SU-DHL-6 (cell line): ENCODE data around the gene HSD17B4.

Experiments
- H2AFZ ChIP-seq: fragments of 200-600 bp; sonication (generic); 2 replicates; pipeline ENCODE4 v1.6.1; 2014; ENCODE audit warnings: low read depth, mild to moderate bottlenecking, moderate library complexity, mixed read lengths, antibody characterized with exemption, low read length; ENCODE audit not compliant: severe bottlenecking
- H3F3A ChIP-seq: fragments of 200-600 bp; shearing (Covaris generic); 2 replicates; pipeline ENCODE4 v1.6.0; 2016; ENCODE audit warnings: antibody characterized with exemption, mild to moderate bottlenecking; ENCODE audit not compliant: insufficient read depth
- H3K27ac ChIP-seq: fragments of 200-600 bp; sonication (generic); 2 replicates; pipeline ENCODE4 v1.5.1; 2016; ENCODE audit warnings: low read depth, mild to moderate bottlenecking, low read length, moderate library complexity, mixed read lengths
- H3K27me3 ChIP-seq: fragments of 200-600 bp; sonication (generic), shearing (Covaris generic); 2 replicates; pipeline ENCODE4 v1.6.0; 2014; ENCODE audit warnings: mild to moderate bottlenecking, low read length
- H3K36me3 ChIP-seq: fragments of 200-600 bp; sonication (generic); 2 replicates; pipeline ENCODE4 v1.6.1; 2014; ENCODE audit warnings: mild to moderate bottlenecking, low read length, mixed read lengths
- H3K4me2 ChIP-seq: fragments of 300-600, 200-600 bp; shearing (Covaris generic), sonication (generic); 2 replicates; pipeline ENCODE4 v1.6.0; 2014; ENCODE audit warnings: low read length, low read depth, mild to moderate bottlenecking; ENCODE audit not compliant: poor library complexity, severe bottlenecking
- H3K4me3 ChIP-seq: fragments of 200-600 bp; sonication (generic); 2 replicates; pipeline ENCODE4 v1.5.1; 2014; ENCODE audit warnings: antibody characterized with exemption, low read length, mild to moderate bottlenecking, mixed read lengths; ENCODE audit not compliant: insufficient read depth, poor library complexity, severe bottlenecking
- H3K79me2 ChIP-seq: fragments of 200-600 bp; sonication (generic); 2 replicates; pipeline ENCODE4 v1.6.1; 2014; ENCODE audit warnings: mild to moderate bottlenecking, low read length, moderate library complexity; ENCODE audit not compliant: insufficient read depth
- H3K9ac ChIP-seq: fragments of 200-600 bp; sonication (generic); 2 replicates; pipeline ENCODE4 v1.7.0; 2014; ENCODE audit warnings: mild to moderate bottlenecking, low read length
- H3K9me2 ChIP-seq: fragments of 200-600 bp; sonication (generic); replicated peaks from 2 replicates; pipeline ENCODE4 v1.6.1; 2014; ENCODE audit warnings: low read length; ENCODE audit not compliant: insufficient read depth
- H3K9me3 ChIP-seq: fragments of 200-600 bp; sonication (generic); 2 replicates; pipeline ENCODE4 v1.6.1; 2014; ENCODE audit warnings: low read length, mixed read lengths; ENCODE audit not compliant: insufficient read depth
- H4K20me1 ChIP-seq: fragments of 200-600 bp; sonication (generic); 2 replicates; pipeline ENCODE4 v1.6.1; 2014; ENCODE audit warnings: low read depth, mild to moderate bottlenecking, antibody characterized with exemption, low read length, moderate library complexity, mixed read lengths
- EZH2phosphoT487 ChIP-seq: fragments of 200-600 bp; sonication (generic), shearing (Covaris generic); conservative IDR thresholded peaks from 2 replicates; pipeline ENCODE4 v1.6.1; 2018; ENCODE audit warnings: mild to moderate bottlenecking, antibody characterized with exemption, low read length, moderate library complexity, mixed read lengths
- TF ChIP-seq, protein P1 (sequence below): fragments of 200-600 bp; sonication (generic); IDR thresholded peaks from one replicate; pipeline ENCODE4 v1.5.1; 2017; ENCODE audit warnings: antibody characterized with exemption, mild to moderate bottlenecking, low read length, moderate library complexity; ENCODE audit not compliant: insufficient read depth, poor library complexity, severe bottlenecking

The HSD17B4 gene

DNA sequence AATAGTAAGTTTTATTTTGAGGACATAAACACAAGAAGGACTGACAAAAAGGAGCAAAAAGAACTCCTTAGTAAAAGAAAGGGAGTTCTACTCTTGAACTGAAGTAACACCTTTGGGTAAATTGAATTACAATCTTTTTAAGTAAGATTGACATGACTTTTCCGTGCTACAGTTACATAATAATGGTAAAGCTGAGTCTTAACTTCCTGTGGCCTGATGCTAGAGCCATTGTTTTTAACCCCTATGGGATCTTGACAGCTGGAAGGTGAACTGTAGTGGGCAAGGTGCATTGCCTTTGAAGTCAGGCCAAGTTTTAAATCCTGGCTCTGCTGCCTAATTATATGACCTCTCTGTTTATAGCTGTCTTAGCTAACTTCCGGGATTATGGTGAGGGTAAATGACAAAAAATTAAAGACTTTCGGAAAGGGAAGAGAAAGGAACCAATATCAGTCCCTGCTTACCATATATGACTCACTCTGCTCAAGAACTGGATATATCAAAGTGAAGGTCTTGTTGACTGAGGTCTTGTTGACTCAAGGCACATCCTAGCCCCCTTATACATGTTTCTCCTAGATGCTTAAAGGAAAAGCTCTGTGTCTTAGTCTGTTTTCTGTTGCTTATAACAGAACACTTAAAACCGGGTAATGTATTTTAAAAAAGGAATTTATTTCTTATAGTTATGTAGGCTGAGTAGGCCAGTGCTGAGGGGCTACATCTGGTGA, 6.8 kb downstream of the HSD17B4 start:
- no peak overlapping the region for H2AFZ ChIP-seq
- no peak overlapping the region for H3K4me3 ChIP-seq
- H3K9me2 ChIP-seq: no peaks in the 10 kb centered on the region
- H3F3A ChIP-seq: no peaks in the 10 kb centered on the region; the same call in 1 of the 2 replicates
- H3K9ac ChIP-seq: no peak overlapping the region
- H3K9me3 ChIP-seq: no peaks in the 10 kb centered on the region
- H3K79me2 ChIP-seq: peaks cover 2% of the 10 kb centered on the region; the same call in 1 of the 2 replicates
- no peaks in the 10 kb centered on the region; the same call in 1 of the 2 replicates for H3K36me3 ChIP-seq
- no peaks in the 10 kb centered on the region for H4K20me1 ChIP-seq
- H3K4me2 ChIP-seq: no peak overlapping the region
- no peak overlapping the region for H3K27ac ChIP-seq
- no peak for TF ChIP-seq EZH2phosphoT487
- TF ChIP-seq, protein P1, sequence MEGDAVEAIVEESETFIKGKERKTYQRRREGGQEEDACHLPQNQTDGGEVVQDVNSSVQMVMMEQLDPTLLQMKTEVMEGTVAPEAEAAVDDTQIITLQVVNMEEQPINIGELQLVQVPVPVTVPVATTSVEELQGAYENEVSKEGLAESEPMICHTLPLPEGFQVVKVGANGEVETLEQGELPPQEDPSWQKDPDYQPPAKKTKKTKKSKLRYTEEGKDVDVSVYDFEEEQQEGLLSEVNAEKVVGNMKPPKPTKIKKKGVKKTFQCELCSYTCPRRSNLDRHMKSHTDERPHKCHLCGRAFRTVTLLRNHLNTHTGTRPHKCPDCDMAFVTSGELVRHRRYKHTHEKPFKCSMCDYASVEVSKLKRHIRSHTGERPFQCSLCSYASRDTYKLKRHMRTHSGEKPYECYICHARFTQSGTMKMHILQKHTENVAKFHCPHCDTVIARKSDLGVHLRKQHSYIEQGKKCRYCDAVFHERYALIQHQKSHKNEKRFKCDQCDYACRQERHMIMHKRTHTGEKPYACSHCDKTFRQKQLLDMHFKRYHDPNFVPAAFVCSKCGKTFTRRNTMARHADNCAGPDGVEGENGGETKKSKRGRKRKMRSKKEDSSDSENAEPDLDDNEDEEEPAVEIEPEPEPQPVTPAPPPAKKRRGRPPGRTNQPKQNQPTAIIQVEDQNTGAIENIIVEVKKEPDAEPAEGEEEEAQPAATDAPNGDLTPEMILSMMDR: no peak
- H3K27me3 ChIP-seq: no peaks in the 10 kb centered on the region

DNA sequence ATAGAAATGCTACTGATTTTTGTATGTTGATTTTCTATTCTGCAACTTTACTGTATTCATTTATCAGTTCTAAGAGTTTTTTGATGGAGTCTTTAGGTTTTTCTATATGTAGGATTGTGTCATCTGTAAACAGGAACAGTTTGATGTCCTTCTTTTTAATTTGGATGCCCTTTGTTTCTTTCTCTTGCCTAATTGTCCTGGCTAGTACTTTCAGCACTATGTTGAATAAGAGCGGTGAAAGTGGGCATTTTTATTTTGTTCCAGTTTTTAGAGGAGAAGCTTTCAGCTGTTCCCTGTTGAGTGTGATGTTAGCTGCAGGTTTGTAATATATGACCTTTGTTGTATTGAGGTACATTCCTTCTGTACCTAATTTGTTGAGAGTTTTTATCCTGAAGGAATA, 13.3 kb downstream of the HSD17B4 start:
- no peak overlapping the region for H3K4me3 ChIP-seq
- peaks cover 4% of the 10 kb centered on the region; the same call in 1 of the 2 replicates for H3K79me2 ChIP-seq
- no peak overlapping the region for H2AFZ ChIP-seq
- no peaks in the 10 kb centered on the region; the same call in 1 of the 2 replicates for H3F3A ChIP-seq
- H3K9ac ChIP-seq: no peak overlapping the region
- no peaks in the 10 kb centered on the region for H3K9me2 ChIP-seq
- H3K36me3 ChIP-seq: peaks cover 15% of the 10 kb centered on the region
- H3K4me2 ChIP-seq: no peak overlapping the region
- TF ChIP-seq EZH2phosphoT487: no peak
- no peaks in the 10 kb centered on the region for H3K27me3 ChIP-seq
- no peak overlapping the region for H3K27ac ChIP-seq
- H3K9me3 ChIP-seq: peaks cover 12% of the 10 kb centered on the region; the same call in 1 of the 2 replicates
- no peaks in the 10 kb centered on the region for H4K20me1 ChIP-seq

DNA sequence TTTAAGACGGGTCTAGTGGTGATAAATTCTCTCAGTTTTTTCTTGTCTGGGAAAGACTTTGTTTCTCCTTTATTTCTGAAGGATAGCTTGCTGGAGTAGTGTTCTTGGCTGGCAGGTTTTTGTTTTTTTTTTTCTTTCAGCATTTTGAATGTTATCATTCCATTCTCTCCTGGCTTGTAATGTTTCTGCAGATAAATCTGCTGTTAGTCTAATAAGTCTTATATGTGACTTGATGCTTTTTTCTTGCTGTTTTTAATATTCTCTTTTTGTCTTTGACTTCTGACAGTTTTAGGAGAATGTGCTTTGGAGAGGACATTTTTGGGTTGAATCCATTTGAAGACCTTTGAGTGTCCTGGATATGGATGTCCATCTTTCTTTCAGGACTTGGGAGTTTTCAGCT, 16.0 kb downstream of the HSD17B4 start:
- Histone ChIP-seq H3K27ac (no peak overlapping the region), H4K20me1 (no peaks in the 10 kb centered on the region), H3K9ac (no peak overlapping the region), H3K36me3 (peaks cover 15% of the 10 kb centered on the region), H3K9me2 (no peaks in the 10 kb centered on the region), H2AFZ (no peak overlapping the region), H3K4me3 (no peak overlapping the region), H3K79me2 (peaks cover 4% of the 10 kb centered on the region; the same call in 1 of the 2 replicates), H3K27me3 (no peaks in the 10 kb centered on the region), H3F3A (no peaks in the 10 kb centered on the region), H3K9me3 (peaks cover 12% of the 10 kb centered on the region; the same call in 1 of the 2 replicates), H3K4me2 (no peak overlapping the region)
- TF ChIP-seq, protein P1: no peak
- no peak for TF ChIP-seq EZH2phosphoT487
